Measurements from ENCODE around the gene GLT1D1.

GLT1D1 gene

GRCh38 chr12:128819293-128820144 is 33.8 kb upstream of the GLT1D1 start:
- H3K4me1 Mint-ChIP-seq = peaks cover 43% of the 10 kb centered on the region
- no peak for TF ChIP-seq CTCF (IDR thresholded peaks at IDR 0.05)
- peaks cover 32% of the 10 kb centered on the region for H3K36me3 Mint-ChIP-seq (ENCODE audit: low read depth)
- no peaks in the 10 kb centered on the region for H3K9me3 Mint-ChIP-seq
- DNase-seq = no peak
- no peak overlapping the region for H3K4me3 Mint-ChIP-seq
- no peak overlapping the region for H3K27ac Mint-ChIP-seq
- H3K27me3 Mint-ChIP-seq (ENCODE audit: low read depth, poor library complexity) = no peaks in the 10 kb centered on the region

DNA sequence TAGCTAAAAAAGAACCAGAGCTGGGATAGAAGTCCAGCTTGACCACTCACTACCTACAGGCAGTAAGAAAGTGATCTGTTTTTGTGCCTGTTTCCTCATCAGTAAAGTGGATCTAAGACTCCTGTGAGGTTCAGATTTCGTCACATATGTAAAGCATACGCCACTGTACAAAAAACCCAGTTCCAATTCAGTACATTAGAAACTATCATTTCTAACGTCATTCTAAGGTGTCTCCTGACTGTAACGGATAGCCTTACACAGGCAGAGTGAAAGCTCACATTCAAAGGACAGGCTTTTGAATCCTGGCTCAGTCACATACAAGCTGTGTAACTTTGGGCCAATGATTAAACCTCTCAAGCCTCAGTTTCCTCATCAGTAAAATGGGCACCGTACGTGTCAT is 33.0 kb upstream of the GLT1D1 start:
- Mint-ChIP-seq H3K4me3 (no peak overlapping the region), H3K4me1 (peaks cover 49% of the 10 kb centered on the region), H3K27ac (no peak overlapping the region), H3K36me3 (ENCODE audit: low read depth) (peaks cover 24% of the 10 kb centered on the region), H3K27me3 (ENCODE audit: low read depth, poor library complexity) (no peaks in the 10 kb centered on the region), H3K9me3 (no peaks in the 10 kb centered on the region)
- TF ChIP-seq CTCF (IDR thresholded peaks at IDR 0.05) = no peak
- no peak for DNase-seq

GRCh38 chr12:128820723-128821432 is 32.4 kb upstream of the GLT1D1 start:
- H3K27me3 Mint-ChIP-seq (ENCODE audit: low read depth, poor library complexity) = no peaks in the 10 kb centered on the region
- peak overlapping the region; percentile 17 for H3K4me3 Mint-ChIP-seq
- no peaks in the 10 kb centered on the region for H3K9me3 Mint-ChIP-seq
- no peak overlapping the region for H3K27ac Mint-ChIP-seq
- peaks cover 20% of the 10 kb centered on the region for H3K36me3 Mint-ChIP-seq (ENCODE audit: low read depth)
- no peak for TF ChIP-seq CTCF (IDR thresholded peaks at IDR 0.05)
- DNase-seq = no peak
- peaks cover 54% of the 10 kb centered on the region for H3K4me1 Mint-ChIP-seq

DNA sequence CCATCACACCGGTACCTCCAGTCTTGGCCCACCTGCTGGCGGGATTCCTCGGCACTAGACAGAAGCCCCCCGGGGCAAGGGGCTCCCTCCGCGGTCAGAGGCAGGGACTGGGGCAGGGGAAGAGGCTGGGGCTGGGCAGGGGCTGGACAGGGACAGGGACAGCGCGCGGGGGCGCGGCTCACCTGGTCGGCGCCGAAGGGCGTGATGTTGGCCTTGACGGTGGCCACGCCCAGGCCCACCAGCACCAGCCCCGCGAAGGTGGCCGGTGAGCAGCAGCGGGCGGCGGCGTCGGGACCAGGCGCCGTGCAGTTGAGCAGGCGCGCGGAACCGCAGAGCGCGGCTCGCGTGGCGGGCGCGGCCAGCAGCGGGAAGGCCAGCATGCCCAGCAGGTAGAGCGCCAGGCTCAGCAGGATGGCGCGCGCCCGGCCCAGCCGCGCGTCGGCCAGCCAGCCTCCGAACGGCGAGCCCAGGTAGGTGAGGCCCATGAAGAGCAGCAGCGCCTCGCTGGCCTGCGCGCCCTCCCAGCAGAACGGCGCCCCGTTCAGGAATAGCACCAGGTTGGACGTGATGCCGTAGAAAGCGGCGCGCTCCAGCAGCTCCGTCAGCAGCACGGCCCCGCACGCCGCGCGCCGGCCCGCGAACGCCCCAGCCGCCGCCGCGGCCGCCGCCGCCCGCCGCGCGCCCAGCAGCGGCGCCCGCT is 29.9 kb upstream of the GLT1D1 start:
- Mint-ChIP-seq H3K9me3 (no peaks in the 10 kb centered on the region), H3K27ac (no peak overlapping the region)

More for the DNA sequence above, 29.9 kb upstream of the GLT1D1 start:
- TF ChIP-seq CTCF (IDR thresholded peaks at IDR 0.05) = no peak
- H3K4me3 Mint-ChIP-seq = peak overlapping the region; percentile 88
- DNase-seq = peak; percentile 50
- peaks cover 47% of the 10 kb centered on the region for H3K4me1 Mint-ChIP-seq
- no peaks in the 10 kb centered on the region for H3K27me3 Mint-ChIP-seq (ENCODE audit: low read depth, poor library complexity)
- H3K36me3 Mint-ChIP-seq (ENCODE audit: low read depth) = peaks cover 31% of the 10 kb centered on the region

Data from nephron progenitor cell (in vitro differentiated cells).